ENCODE measurements around the gene TP53I13.

GRCh38 chr17:29618272-29619065 lies 50.0 kb downstream of the TP53I13 start:
- TF ChIP-seq CTCF (IDR thresholded peaks at IDR 0.05) (no peak), POLR2A (IDR thresholded peaks at IDR 0.05) (no peak), POLR2AphosphoS5 (IDR thresholded peaks at IDR 0.05) (no peak)

Data from suprapubic skin (tissue), 4 donors.